Tibial artery (tissue), 4 donors: ENCODE data around the gene BEND5.

Experiments
- DNase-seq, 2 donors: peaks; one replicate each; pipeline ENCODE4 v3.0.0-alpha.2; 2019
- H3K27ac ChIP-seq, 2 donors: fragments of 200-600 bp; sonication (generic) in 1 of 2; 1 replicate in 1 of 2; 2 replicates in 1 of 2; pipeline ENCODE4 v1.5.1; 2018 to 2019; ENCODE audit warnings: mild to moderate bottlenecking in 1 of 2
- H3K27me3 ChIP-seq, 2 donors: fragments of 200-600 bp; sonication (generic) in 1 of 2; one replicate each; pipeline versions ENCODE4 v1.5.1 to v1.6.0; 2016 to 2019
- H3K36me3 ChIP-seq, 3 donors: fragments of 200-600 bp; sonication (generic) in 2 of 3; one replicate each; pipeline ENCODE4 v1.5.1; 2016 to 2019; ENCODE audit warnings: mild to moderate bottlenecking in 2 of 3
- H3K4me1 ChIP-seq, 4 donors: fragments of 200-600 bp; sonication (generic) in 2 of 4; 1 replicate in 3 of 4; 2 replicates in 1 of 4; pipeline ENCODE4 v1.5.1; 2016 to 2019
- H3K4me3 ChIP-seq, 2 donors: fragments of 200-600 bp; sonication (generic) in 1 of 2; 1 replicate in 1 of 2; 2 replicates in 1 of 2; pipeline ENCODE4 v1.5.1; 2018 to 2019; ENCODE audit warnings: mild to moderate bottlenecking in 2 of 2
- H3K9me3 ChIP-seq, 3 donors: fragments of 200-600 bp; sonication (generic) in 1 of 3; one replicate each; pipeline ENCODE4 v1.5.1; 2016 to 2019
- intact Hi-C: fragments of 100-400 bp; cut with DNase I; formaldehyde crosslinking; loops from one replicate; pipeline ENCODE4 v1.15.0; 2023; ENCODE audit warnings: low total_unique reads
- TF ChIP-seq, protein P1 (sequence below), 2 experiments: fragments of 200-600 bp in 1 of 2; fragments of 450-650 bp in 1 of 2; IDR thresholded peaks; one replicate each; pipeline ENCODE4 v1.5.1; 2017 to 2019; ENCODE audit warnings: antibody characterized with exemption in 2 of 2, mild to moderate bottlenecking in 1 of 2, moderate library complexity in 1 of 2

BEND5 gene

GRCh38 chr1:48808496-48808895 lies 31.8 kb upstream of the BEND5 start:
- intact Hi-C loops: no loop called here

DNA sequence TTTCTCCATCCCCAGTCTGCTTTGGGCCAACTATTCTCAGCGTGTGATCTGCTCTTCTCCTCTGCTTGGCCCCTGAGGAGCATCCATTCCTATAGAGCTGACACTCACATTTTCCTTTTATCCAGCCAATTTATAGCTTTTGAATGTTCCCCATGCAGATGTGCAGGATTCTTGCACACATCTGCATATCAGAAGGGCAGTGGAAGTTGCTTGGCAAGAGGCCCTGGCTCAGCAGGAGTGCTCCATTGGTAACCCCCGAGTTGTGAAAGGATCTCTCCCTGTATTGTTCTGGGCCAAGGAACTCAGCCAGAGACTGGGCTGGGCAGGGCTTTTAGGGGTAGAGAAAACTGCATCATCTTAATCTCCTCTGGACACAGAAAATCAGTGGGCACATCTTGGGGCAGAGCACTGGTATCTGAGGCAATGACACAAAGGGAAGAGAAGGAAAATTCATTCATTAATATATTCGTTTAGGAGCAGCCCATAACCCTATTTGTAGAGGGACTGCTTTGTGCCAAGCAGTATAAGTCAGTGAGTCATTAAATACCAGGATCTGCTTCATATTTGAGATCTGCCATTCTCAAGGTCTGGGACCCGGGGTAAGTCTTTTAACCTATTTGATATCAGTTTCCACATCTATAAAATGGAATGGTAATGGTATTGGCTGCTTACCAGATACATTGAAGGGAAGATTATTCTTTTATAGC lies 31.0 kb upstream of the BEND5 start:
- peak in 1 of 2 donors; percentile 22 for DNase-seq
- TF ChIP-seq, protein P1, sequence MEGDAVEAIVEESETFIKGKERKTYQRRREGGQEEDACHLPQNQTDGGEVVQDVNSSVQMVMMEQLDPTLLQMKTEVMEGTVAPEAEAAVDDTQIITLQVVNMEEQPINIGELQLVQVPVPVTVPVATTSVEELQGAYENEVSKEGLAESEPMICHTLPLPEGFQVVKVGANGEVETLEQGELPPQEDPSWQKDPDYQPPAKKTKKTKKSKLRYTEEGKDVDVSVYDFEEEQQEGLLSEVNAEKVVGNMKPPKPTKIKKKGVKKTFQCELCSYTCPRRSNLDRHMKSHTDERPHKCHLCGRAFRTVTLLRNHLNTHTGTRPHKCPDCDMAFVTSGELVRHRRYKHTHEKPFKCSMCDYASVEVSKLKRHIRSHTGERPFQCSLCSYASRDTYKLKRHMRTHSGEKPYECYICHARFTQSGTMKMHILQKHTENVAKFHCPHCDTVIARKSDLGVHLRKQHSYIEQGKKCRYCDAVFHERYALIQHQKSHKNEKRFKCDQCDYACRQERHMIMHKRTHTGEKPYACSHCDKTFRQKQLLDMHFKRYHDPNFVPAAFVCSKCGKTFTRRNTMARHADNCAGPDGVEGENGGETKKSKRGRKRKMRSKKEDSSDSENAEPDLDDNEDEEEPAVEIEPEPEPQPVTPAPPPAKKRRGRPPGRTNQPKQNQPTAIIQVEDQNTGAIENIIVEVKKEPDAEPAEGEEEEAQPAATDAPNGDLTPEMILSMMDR (IDR thresholded peaks at IDR 0.05): no peak
- no peaks in the 10 kb centered on the region for H3K9me3 ChIP-seq
- intact Hi-C loops: no loop called here
- no peaks in the 10 kb centered on the region for H3K36me3 ChIP-seq
- H3K27me3 ChIP-seq: no peaks in the 10 kb centered on the region
- peaks cover 0 to 23% (median 15%) of the 10 kb centered on the region in 4 donors for H3K4me1 ChIP-seq
- H3K27ac ChIP-seq: peak overlapping the region; percentile 2 to 44
- H3K4me3 ChIP-seq: no peak overlapping the region

More at GRCh38 chr1:48808496-48808895, 31.8 kb upstream of the BEND5 start:
- Histone ChIP-seq H3K36me3 (no peaks in the 10 kb centered on the region), H3K4me1 (peaks cover 0 to 23% (median 15%) of the 10 kb centered on the region in 4 donors), H3K27ac (peak overlapping the region; percentile 2 to 44), H3K27me3 (no peaks in the 10 kb centered on the region), H3K4me3 (no peak overlapping the region), H3K9me3 (no peaks in the 10 kb centered on the region)
- peak in 1 of 2 donors; percentile 60 for DNase-seq
- TF ChIP-seq, protein P1 (IDR thresholded peaks at IDR 0.05): no peak

GRCh38 chr1:48803474-48803873 lies 26.8 kb upstream of the BEND5 start:
- Histone ChIP-seq H3K9me3 (no peaks in the 10 kb centered on the region), H3K27me3 (peaks cover 0 to 3% of the 10 kb centered on the region in 2 donors), H3K4me3 (no peak overlapping the region), H3K4me1 (peaks cover 0 to 12% (median 7%) of the 10 kb centered on the region in 4 donors), H3K27ac (no peak overlapping the region), H3K36me3 (no peaks in the 10 kb centered on the region)
- intact Hi-C loops: no loop called here
- TF ChIP-seq, protein P1 (IDR thresholded peaks at IDR 0.05): no peak
- DNase-seq: no peak

DNA sequence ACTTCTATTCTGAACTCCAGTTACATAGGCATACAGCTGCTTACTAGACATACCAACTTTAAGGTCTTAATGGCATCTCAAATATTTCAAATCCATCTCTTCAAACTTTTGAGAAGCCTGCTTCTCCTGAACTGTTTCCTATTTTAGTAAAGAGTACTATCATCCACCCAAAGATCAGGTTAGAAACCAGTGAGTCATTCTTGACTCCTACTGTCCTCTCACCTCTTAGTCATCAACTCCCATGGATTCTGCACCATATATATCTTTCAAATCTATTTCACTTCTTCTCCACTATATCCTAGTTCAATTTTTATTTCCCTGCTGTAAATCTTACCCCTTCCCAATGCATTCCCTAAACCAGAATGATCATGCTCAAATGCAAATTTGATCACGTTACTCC lies 18.1 kb upstream of the BEND5 start:
- Histone ChIP-seq H3K27me3 (no peaks in the 10 kb centered on the region), H3K27ac (no peak overlapping the region), H3K4me1 (peaks cover 0 to 4% (median 2%) of the 10 kb centered on the region in 4 donors), H3K9me3 (no peaks in the 10 kb centered on the region), H3K4me3 (no peak overlapping the region), H3K36me3 (no peaks in the 10 kb centered on the region)
- DNase-seq: no peak
- intact Hi-C loops: no loop called here
- TF ChIP-seq, protein P1 (IDR thresholded peaks at IDR 0.05): no peak

DNA sequence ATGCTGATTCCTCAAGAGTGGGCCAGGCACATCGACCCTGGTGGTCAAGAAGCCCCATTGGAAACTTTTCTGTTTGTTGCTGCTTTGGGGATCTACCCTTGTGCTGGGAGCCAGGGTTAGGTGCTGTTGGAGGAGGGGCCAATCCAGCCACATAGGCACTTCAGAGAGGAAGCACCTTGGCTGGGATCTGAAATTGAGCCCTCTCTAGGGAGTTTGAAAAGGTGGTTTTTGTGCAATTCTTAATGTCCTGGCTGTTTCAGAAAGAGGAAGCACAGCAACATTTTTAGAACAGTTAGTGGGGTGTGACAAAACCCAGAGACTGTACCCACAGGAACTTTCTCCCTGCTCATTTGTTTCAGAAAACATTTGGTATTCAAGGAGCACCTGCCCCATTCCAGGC lies 17.2 kb upstream of the BEND5 start:
- Histone ChIP-seq H3K36me3 (no peaks in the 10 kb centered on the region), H3K27me3 (no peaks in the 10 kb centered on the region), H3K9me3 (no peaks in the 10 kb centered on the region), H3K27ac (no peak overlapping the region), H3K4me3 (no peak overlapping the region), H3K4me1 (peaks cover 0 to 10% (median 7%) of the 10 kb centered on the region in 4 donors)
- no peak for DNase-seq
- intact Hi-C loops: no loop called here
- TF ChIP-seq, protein P1 (IDR thresholded peaks at IDR 0.05): no peak
